NCI-H446 treated with DMSO at 0.1 percent for 48 hours (cell line): Measurements from ENCODE around the gene CRYZL1.
"Not testable (repeated sequence)": the region's sequence is repeated elsewhere in the genome, so short reads cannot be mapped to it uniquely, and the experiment has no call there.

ENCODE experiments used
- DNase-seq: peaks from one replicate; lab custom pipeline; 2025; lab: John Stamatoyannopoulos, UW

The CRYZL1 gene

DNA sequence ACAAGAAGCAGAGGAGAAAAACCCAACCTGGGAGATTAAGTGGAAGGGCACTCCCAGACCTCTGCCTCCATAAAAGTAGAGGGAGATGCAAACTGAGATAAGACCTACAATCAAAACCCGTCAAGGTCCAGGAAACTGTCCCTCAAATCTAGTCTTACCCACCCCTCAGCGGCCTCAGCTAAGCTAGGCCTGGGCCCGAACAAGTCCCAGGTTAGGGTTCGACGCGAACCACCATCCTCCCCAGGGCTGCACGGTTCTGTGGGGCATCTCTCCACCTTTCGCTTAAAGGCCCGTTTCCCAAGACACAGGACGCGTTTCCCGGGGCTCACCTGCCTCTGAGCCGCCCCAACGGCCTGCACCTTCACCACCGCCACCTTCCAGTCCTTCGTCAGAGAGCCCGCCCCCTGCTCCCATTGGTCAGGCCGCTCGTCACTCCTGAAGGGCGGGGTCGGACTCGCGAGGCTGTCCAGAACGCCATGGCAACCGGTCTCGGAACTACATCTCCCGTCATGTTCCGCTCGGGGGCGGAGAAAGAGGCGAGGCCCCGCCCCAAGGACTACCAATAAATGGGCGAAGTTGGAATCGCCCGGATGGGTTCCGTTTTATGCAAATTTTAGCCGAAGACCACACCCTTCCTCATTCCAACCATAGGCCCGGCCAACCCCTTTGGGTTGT lies at the start of gene CRYZL1:
Gene CRYZL1, minus strand, starts transcription at position 390 of the 675 bp plus-strand sequence. CDS start 10,190 bp downstream, outside the sequence.
- DNase-seq, result peak; percentile 99

DNA sequence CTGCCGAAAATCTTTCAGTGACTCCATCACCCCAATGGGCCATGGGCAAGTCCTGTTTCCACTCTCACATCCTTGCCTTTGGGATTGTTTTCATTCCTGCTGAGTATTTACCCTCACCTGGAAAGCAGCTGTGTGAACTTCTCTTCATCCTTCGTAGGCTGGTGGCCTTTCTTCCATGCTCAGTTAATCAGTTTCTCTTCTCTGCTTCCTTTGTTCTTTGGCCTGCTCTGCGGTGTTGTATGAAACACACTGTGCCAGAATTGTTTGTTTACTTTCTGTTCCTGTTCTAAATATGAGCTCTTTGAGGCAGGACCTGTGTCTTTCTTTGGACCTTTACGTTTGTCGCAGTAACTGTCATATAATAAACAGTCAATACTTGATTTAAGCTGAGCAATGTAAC lies 49.3 kb upstream of the CRYZL1 start:
- no peak for DNase-seq

DNA sequence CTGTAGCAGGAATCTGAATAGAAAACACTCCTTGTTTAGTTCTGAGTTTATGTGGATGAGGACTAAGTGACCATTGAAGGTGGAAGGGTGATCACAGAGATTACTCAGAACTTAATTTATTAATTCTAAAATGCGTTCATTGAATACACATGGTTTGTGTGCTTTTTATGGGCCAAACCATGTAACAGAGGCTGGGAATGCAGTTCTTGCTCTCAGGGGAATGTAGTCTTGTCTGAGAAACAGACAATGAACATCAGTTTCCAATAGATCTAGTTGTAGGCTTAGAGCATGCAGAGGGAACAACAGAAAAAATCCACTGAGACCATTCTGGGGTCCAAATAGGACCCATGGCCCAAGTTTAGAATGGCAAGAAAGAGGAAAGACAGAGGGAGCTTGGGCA lies 46.8 kb upstream of the CRYZL1 start:
- DNase-seq, result no peak

DNA sequence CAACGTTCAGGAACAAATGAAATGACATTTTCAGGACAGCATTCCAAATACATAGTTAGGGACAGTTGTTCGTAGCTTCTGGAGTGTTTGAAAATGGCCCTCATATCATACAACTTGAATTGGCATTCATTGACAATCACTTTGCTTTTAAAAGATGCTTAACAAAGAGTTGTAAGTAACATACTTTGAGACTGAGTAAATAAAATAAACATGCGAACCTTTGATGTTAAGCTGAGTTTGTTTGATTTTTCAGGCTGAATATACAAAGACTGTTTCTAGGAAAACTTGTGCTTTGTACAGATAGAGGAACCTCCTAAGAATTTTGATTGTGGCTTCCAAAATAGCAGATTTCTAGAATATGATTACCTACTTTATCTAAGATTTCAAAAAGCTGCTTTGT lies 46.1 kb upstream of the CRYZL1 start:
- DNase-seq, result no peak

DNA sequence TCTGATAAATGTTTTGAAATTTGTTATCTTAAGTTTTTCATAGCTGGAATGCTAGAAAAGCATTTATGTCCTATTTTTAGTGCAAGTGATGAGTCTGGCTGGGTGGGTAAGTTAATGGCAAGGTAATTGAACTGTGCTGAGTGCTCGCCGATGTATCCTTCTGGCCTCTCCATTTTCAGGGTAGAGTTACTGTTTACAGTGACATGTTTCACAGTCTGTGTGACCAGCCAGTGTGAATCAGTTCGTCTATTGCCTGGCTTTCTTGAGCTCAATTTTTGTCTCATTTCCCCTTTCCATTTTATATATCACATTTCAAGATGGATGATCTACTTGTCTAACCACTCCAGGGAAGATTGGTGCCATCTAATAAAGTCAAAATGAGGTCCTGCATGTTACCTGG lies 44.8 kb upstream of the CRYZL1 start:
- no peak for DNase-seq

DNA sequence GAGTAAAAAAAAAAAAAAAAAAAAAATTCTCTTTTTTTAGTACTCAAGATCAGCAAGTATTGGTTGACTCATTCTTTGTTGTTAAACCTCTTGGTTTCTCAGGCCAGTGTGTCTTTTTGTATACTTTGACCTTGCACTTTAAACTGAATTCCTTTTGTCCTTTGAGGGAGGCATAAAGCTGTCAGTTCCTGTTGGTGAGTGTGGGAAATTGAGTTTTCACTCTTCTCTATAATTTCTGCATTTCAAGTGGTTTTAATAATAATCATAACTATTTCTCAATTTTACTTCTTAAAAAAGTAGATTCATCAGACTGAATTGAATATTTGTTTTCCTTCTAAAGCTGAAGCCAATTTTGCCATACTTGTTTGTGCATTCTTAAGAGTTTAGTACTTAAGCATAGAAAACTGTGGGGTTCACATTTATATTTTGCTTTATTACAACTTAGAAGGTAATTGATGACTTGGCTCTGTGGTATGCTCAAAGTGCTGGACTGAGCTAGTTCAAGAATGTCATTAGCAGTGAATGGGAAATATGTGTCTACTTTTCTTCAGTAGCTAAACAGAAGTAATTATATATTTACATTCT lies 44.2 kb upstream of the CRYZL1 start:
- no peak for DNase-seq

DNA sequence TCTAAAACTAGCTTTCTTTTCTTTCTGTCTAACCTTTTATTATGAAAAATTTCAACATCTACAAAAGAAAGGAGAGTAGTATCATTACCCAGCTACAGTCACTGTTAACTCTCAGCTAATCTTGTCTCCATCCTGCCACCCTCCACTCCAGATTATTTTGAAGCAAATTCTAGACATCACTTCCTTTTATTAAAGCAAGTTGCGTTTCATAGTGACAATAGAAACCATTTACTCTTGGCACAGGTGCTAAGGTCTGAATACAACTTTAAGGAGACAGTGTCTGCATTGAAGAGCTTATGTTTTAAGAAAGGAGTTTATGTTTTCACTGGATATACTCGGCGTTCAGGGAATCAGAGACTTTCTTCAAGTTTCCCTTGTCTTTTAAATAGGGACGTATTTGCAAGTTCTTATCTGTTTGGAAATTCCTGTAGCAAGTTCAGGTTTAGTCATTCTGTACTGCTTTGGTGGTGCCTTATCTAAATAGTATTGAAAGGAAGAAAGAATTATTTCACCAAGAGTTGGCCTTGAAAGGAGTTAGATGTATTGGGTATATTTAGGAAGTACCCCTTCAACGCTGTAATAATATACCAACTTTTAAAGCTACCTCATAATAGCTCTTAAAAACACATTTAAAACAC lies 43.5 kb upstream of the CRYZL1 start:
- no peak for DNase-seq

DNA sequence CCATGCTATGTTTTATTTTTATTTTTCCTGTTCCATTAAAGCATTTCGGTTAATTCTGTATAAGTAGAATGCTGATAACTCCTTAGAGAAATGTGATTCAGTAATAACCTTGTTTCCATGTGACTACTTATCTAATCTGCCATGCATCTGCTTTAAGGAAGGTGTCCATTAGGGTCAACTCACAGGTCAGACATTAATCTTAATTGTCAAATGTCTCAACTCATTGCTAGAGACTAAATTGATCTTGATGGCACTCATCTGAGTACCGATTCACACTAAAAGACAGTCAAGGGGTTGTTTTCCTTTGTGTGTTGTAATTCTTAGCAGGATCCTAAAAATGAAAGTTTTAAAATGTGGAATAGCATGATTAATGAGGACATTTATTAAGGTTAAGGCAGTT lies 42.5 kb upstream of the CRYZL1 start:
- DNase-seq, result no peak

DNA sequence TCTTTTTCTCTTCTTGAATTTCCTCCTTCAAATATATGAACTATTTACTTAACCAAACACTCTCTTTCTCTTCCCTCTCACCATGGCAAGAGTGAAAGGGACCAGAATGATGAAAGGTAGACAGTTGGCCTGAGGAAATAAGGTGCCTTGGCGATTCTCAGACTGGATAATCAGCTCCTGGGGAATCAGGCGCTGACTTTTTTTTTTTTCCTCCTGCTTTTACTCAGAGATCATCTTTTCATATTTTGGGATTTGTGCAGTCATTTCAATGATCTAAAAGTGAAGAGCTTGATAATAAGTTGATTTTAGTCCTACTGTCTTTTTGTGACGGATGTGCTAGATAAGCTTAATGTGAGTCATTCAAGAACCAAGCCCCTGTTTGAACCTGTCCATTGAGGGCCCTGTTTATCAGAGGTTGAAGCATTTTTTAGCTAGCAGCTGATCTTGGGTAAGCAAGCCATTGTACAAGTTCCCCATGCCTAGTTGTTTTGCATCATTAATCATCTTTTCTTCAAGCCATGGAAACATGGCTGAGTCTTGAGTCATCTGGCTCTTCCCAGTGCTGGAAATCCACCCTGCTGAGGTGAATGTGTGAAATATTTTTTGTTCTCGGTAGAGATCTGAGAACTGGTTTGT lies 41.6 kb upstream of the CRYZL1 start:
- DNase-seq, result peak; percentile 34

DNA sequence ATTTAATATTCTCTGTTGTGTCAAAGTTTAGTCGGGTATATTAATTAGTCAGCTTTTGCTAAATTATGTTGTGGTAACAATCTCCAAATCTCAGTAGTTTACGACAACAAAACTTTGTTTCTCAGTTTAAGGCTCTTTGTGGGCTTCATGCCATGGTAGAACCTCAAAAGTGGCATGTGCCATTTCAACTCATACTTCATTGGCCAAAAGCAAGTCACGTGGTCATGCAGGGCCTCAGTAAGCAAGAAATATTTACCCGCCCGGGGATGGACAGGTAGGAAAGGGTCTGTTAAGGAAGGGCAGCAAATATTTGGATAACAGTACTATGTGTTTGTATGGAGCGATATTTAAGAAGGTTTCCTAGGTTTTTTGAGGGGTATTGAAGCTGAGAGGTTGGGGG lies 39.3 kb upstream of the CRYZL1 start:
- DNase-seq, result no peak

DNA sequence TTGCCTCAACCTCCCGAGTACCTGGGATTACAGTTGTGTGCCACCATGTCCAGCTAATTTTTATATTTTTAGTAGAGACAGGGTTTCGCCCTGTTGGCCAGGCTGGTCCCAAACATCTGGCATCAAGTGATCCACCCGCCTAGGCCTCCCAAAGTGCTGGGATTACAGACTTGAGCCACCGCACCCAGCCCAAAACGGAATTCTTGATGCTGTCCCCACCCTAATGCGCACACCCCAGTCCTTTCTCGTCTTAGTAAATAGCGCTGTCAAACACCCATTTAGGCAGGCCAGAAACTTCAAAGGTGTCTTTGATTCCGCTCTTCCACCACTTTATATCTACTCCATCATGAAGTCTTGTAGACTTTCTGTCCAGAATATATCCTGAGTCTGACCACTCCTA lies 35.9 kb upstream of the CRYZL1 start:
- DNase-seq, result no peak

DNA sequence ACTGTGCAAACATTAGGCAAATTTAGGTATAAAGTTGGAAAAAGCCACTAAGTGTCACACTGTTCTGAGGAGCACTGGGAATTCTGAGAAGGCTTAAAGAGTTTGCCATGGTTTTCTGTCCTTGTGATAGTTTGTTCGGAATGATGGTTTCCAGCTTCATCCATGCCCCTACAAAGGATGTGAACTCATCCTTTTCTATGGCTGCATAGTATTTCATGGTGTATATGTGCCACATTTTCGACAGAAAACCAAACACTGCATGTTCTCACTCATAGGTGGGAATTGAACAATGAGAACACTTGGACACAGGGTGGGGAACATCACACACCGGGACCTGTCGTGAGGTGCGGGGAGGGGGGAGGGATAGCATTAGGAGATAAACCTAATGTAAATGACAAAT lies 35.1 kb upstream of the CRYZL1 start:
- DNase-seq, result not testable (repeated sequence)

DNA sequence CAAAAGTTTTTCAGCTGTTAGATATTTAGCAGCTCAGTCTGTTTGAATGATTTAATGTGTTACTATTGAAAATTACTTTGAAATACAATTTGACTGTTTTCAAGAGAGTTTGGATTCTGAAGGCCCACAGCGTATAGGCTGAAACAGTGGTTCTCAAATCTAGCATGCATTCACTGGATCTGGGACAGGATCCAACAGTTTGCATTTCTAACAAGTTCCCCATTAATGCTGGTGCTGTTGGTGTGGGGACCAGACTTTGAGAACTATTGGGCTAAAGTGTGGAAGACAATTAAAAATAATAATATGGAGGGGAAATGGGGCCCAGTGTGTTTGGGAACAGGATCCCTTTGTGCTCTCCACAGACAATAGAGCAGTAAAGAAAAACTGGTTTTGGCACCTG lies 32.7 kb upstream of the CRYZL1 start:
- DNase-seq, result no peak

DNA sequence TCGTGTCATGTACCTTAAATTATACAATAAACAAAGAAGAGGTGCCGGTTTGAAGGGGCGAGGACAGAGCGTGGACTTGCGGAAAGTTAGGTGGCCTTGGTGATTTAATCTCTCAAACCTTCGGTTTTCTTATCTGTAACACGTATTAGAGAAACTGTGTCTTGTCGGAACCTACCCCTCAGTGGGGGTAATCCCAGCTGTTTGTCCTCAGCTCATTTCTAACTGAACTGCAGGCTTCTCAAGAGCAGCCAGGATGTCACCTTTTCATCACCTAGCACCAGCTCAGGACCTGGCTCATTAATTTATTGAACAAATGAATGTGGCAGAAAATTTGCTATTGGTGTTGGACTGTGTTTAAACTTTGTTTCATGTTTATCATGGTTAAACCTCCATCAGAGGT lies 31.9 kb upstream of the CRYZL1 start:
- DNase-seq, result no peak

DNA sequence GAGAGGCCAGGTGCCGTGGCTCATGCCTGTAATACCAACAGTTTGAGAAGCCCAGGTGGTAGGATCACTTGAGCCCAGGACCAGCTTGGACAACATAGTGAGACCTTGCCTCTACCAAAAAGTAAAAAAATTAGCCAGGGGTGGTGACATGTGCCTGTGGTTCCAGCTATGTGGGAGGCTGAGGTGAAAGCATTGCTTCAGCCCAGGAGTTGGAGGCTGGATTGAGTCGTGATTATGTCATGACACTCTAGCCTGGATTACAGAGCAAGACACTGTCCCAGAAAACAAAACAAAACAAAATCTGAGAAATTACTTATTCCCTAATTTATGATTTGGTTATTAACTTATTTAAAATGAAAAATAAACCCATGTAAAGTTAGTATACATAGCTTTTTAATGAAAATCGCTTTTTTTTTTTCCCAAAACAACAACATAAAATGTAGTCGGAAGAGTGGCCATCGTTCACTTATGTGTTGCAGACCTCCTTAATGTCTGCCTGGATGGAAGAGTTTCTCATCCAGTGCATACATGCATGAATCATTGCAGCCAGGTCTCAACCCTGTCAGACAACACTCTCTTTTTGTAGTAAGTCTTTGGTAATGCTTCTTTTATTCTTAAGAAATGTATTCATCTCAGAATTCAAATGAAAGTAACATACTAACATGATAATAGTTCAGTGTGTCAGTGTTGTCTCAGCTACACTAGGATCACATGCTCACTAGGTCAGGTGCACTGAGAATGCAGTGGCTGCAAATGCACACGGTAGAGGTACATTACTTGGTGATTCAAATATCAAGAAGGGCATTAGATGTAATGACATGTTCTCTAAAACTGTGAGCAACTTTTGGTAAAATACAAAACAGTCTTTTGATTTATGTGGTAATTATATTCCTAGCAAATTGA lies 28.8 kb upstream of the CRYZL1 start:
- DNase-seq, result no peak

DNA sequence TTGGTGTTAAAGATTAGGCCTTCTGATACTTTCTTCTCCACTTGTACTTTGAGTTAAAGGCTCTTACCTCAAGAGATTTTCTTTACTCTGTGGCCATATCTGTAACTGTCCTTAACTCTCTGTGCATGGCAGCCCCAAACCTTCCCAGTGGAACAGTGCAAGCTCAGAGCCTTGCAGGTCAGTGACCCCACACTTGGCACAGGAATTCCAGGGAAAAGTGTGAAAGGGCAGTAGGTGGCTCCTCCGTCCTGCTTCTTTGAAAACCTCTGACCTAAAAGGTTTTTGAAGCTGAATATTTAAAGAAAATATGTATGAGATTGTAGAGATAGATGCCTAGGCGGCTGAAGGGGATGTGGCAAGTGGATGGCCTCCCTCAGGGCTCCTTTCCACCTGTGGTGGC lies 27.1 kb upstream of the CRYZL1 start:
- DNase-seq, result no peak

DNA sequence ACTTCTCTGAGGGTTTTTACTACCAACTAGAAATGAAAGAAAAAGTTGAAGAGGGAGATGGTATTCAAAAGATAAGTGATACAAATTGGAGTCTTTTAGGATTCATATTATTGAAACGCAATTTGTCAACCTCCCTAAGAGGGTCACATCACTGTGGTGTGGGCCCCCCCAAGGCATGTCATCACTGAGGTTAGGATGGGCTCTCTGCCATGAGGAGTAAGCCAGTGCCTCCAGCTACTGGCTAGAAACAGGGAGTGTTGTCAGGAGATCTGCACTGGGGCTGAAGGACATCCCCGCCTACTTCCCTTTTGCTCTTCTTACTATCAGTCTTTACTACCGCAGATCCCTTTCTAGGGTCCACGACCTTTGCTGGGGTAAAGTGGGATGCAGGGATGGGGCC lies 26.6 kb upstream of the CRYZL1 start:
- no peak for DNase-seq

DNA sequence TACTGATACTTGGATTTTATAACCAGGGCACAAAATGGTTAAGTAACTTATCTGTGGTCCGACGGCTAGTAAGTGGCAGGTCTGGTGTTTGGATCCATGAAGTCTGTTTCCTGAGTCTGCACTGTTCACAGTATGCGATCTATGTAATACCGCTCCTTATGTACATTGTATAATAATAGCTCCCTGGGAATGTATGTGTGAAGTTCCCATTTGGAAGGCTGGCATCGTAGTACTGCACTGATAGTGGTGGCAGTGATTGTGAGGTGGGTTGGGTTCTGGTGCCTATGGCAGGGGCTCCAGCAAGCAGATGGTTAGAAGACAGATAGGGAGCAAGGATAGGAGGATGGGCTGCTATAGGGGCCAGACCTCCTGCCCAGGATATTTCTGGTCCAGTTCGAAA lies 26.1 kb upstream of the CRYZL1 start:
- no peak for DNase-seq

DNA sequence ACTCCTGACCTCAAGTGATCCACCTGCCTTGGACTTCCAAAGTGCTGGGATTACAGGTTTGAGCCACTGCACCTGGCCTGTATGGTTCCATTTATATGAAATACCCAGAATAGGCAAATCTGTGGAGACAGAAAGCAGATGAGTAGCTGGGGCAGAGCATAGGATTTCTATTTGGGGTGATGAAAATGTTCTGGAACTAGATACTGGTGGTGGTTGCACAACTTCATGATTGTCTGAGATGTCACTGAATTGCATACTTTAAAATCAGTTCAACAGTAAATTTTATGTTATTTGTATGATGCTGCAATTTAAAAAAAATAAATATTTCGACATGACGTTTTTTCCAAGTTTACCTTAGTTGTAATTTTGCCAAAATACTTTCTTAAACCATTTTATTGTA lies 24.6 kb upstream of the CRYZL1 start:
- DNase-seq, result no peak

DNA sequence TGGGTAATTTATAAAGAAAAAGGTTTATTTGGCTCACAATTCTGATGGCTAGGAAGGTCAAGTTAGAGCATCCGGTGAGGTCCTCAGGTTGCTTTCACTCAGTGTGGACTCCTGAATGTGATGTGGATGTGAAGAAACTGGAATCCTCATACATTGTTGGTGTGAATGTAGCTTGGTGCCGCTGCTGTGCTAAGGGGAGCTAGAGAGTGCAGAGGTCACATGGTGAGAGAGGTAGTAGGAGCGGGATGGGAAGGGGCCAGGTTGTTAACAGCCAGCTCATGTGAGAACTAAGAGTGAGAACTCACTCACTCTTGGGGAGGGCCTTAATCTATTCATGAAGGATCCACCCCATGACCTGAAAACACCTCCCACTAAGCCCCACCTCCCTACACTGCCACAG lies 22.6 kb upstream of the CRYZL1 start:
- DNase-seq, result no peak

DNA sequence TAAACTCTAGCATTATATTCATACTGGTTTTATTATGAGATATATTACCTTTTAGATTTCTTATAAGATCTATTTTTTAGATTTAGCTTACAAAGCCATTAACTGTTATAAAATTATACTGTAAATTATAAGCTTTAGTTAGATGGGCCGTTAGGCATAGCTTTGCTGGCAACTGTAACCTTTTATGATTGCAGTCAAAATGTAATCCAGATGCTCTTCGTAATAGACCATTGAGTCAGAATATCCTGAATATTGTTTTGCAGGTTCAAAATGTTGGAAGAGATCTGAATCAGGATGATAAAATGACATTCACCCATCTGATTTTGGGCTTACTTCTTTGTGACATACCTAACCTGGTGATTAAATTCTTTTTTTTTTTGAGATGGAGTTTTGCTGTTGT lies 21.7 kb upstream of the CRYZL1 start:
- DNase-seq, result no peak

DNA sequence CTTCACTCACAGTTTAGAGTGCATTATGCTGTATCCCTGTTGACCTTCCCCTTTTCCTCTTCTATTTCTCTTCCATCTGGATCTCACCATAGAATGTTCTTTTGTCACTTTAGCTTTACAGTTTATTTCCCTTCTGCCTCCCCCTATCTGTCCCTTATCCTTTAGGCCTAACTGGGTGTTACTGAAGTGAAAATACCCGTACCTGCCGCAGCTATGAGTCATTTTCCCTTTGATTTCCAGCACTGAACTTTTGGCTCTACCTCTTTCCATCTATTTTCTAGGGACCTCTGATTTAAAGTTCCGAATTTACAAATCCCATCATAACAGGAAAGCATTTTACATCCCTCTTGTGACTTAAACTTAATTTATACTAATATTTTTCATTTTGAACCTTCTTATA lies 20.5 kb upstream of the CRYZL1 start:
- DNase-seq, result no peak
